ENCODE data around the gene CCDC13.

DNA sequence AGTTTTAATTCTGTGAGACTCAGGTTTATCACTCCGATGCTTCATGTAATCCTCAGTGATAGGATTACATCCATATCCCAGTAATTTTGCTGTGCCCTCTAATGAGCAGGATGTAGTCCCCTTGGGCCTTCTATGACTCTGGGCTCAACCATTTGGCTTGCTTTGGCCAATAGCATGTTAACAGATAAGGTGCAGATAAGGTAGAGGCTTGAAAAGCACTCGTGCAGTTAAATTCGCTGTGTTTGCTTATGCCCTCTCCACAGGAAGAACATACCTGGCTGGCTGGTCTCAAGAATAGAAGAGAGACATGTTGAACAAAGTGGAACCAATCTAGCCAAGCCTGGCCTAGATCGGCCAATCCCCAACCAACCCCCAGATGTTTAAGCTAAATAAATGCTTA is 20.1 kb downstream of the CCDC13 start:
- TF ChIP-seq, protein P1, sequence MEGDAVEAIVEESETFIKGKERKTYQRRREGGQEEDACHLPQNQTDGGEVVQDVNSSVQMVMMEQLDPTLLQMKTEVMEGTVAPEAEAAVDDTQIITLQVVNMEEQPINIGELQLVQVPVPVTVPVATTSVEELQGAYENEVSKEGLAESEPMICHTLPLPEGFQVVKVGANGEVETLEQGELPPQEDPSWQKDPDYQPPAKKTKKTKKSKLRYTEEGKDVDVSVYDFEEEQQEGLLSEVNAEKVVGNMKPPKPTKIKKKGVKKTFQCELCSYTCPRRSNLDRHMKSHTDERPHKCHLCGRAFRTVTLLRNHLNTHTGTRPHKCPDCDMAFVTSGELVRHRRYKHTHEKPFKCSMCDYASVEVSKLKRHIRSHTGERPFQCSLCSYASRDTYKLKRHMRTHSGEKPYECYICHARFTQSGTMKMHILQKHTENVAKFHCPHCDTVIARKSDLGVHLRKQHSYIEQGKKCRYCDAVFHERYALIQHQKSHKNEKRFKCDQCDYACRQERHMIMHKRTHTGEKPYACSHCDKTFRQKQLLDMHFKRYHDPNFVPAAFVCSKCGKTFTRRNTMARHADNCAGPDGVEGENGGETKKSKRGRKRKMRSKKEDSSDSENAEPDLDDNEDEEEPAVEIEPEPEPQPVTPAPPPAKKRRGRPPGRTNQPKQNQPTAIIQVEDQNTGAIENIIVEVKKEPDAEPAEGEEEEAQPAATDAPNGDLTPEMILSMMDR (IDR thresholded peaks at IDR 0.05; ENCODE audit: low read depth, low read length, poor library complexity, severe bottlenecking) = no peak
- no peak for TF ChIP-seq EZH2phosphoT487 (IDR thresholded peaks at IDR 0.05; ENCODE audit: borderline replicate concordance, low read length)

Measured in DOHH2 (cell line).